Measurements from ENCODE around the gene SNX8. TPM values are rescaled to one million over a fixed set of nuclear protein-coding genes. Genes with fewer than 3 reads are reported as not detected.

Gene SNX8
- total and polyA plus RNA-seq, 5 experiments from 2014 or later: 3.4 to 10.9 (median 7.6) TPM

DNA sequence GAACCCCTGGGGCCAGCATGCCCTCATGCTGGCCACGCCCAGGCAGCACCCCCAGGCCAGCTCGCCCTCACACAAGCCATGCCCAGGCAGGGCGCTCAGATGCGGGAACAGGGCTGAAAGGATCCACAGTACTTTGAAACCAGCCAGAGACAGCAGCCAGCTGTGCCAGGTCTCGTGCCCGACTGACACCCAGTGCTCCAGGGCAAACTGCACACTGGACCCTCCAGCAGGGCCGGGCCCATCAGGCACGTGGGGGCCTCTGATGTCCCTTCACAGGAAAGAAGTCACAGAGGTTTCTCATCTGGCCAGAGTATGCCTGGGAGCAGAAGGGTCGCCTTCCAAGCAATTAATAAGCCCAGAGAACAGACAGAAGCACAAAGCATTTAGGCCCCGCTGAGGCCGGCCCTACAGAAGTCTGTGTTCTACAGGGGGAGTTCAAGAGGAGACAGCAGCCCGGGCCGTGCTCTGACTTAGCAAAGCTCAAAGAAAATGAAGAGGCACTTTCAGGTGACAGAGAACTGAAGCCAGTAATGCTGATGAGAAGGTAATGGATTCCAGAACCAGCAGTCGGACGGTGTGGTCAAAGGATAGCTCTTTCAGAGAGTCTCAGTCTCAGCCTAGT, 102.9 kb downstream of the SNX8 start:
- no peaks in the 10 kb centered on the region for H3K9me3 Mint-ChIP-seq
- DNase-seq: no peak
- no peak for ATAC-seq
- no peak overlapping the region for H3K4me3 Mint-ChIP-seq
- H3K4me1 Mint-ChIP-seq: peaks cover 0 to 6% (median 1%) of the 10 kb centered on the region in 4 donors
- H3K36me3 Mint-ChIP-seq: peaks cover 0 to 66% (median 32%) of the 10 kb centered on the region in 3 donors
- H3K27ac Mint-ChIP-seq: peak overlapping the region in 1 of 10 donors; percentile 24
- POLR2A ChIA-PET: interaction anchor here (0.7 kb wide), 1 partner anchor 90 kb away, joined by 3 read pairs; no protein-coding TSS in a partner anchor
- H3K27me3 Mint-ChIP-seq: no peaks in the 10 kb centered on the region

DNA sequence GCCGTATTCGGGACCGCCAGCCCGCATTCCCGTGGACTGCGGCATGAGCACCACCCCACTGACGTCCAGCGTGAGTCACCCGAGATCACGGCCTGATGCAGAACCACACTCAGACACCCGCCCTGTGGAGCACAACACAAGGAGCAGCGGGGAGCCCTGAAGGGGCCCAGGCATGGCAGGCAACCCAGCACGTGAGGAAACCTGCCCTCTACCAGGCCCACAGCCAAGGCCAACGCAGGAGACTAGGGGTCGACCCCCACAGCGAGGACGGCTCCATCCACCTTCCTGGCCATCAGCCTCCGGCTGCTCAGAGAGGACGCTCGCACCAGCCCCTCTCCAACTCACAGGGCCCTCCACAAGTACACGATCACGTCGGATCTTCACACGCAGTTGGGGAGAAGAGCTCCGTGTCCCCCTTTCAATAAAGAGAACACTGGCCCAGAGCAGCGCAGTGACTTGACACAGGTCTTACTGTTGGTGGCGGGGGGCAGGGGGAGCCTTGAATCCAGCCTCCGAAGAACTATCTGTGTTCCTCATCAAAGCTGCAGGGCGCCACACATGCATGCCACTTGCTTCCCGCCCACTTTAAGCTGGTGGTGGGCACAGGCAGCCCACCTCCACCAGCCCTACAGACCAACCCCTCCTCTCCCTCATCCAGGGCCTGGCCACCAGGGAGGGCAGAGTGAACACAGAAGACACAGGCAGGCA, 103.5 kb downstream of the SNX8 start:
- Mint-ChIP-seq H3K4me1 (peaks cover 0 to 4% (median 1%) of the 10 kb centered on the region in 4 donors), H3K36me3 (peaks cover 0 to 64% (median 26%) of the 10 kb centered on the region in 3 donors), H3K9me3 (no peaks in the 10 kb centered on the region), H3K27me3 (no peaks in the 10 kb centered on the region), H3K4me3 (no peak overlapping the region), H3K27ac (no peak overlapping the region)
- DNase-seq (no peak), ATAC-seq (no peak)
- POLR2A ChIA-PET: no interaction called here

DNA sequence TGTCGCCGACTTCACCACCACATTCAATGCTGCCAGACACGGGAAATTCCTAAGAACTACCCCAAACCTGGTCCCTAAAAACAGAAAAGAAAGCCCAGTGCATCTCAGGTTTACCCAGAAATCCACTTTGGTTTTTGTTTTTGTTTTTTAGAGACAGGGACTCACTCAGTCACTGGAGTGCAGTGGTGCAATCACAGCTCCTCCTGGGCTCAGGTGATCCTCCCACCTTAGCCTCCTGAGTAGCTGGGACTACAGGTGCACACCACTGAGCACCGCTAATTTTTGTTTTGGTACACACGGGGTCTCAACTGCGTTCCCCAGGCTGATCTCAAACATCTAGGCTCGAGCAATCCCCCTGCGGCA, 104.3 kb downstream of the SNX8 start:
- Mint-ChIP-seq H3K27ac (peak overlapping the region in 1 of 10 donors; percentile 75), H3K9me3 (no peaks in the 10 kb centered on the region), H3K27me3 (no peaks in the 10 kb centered on the region), H3K36me3 (peaks cover 0 to 60% (median 21%) of the 10 kb centered on the region in 3 donors), H3K4me3 (no peak overlapping the region), H3K4me1 (peaks cover 0 to 4% (median 0%) of the 10 kb centered on the region in 4 donors)
- no peak for ATAC-seq
- POLR2A ChIA-PET: no interaction called here
- no peak for DNase-seq

DNA sequence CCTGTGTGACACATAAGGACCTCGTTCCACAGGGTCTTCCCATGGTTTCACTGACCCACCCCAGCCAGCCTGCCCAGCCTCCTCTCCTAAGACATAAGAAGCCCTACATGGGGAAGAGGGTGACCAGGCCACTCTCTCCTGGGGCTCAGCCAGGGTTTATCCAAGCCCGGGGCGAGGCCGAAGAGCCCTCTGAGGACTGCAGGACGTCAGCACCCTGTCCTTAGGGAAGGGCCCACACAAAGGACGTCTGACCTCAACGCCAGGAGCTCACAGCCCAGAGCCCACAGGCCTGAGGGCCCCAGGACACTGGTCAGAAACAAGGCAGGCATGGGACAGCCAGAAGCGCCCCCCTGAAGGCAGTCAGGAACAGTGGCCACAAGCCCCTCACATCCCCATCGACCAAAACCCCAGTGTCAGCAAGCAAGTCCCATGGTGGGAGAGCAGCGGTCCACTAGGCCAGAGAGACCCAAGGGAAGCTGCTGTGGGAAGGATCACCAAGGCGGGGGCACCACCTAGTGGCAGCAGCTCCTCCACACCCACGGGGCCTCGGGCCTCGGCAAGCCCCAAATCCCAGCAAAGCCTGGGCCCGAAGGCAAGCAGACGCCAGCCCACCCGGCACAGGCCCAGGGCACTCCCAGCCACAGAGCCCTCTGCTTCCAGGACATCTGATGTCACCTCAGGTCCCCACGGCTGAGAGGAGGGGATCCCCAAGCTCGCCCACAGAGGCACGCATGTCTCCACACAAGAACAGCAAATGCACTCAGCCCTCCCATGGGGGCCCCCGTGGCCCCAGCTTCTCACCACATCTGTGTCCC, 104.9 kb downstream of the SNX8 start:
- peak; percentile 12 to 70 (median 35) for DNase-seq
- Mint-ChIP-seq H3K27ac (peak overlapping the region in 3 of 10 donors; percentile 7 to 75 (median 57)), H3K9me3 (no peaks in the 10 kb centered on the region), H3K4me1 (peaks cover 0 to 4% (median 0%) of the 10 kb centered on the region in 4 donors), H3K36me3 (peaks cover 0 to 57% (median 19%) of the 10 kb centered on the region in 3 donors), H3K27me3 (no peaks in the 10 kb centered on the region), H3K4me3 (no peak overlapping the region)
- ATAC-seq: peak in 1 of 2 donors; percentile 44
- POLR2A ChIA-PET: no interaction called here

DNA sequence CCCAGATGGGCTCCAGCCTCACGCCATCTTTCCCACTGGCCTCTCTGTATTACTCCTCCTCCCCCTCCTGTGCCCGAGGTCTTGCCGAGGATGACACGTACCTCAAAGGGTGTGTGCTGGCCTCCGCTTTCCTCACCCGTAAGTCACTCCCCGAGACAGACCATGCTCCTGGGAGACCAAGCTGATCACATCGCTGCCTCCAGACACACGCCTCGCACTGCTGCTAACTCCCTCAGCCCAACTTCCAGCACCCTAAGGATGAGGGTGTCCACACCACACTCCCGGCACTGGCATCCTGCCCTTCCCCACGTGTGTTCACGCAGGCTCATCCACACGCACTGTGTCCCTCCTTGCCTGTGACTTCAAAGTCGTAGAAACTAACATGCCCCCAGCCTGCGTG, 105.5 kb downstream of the SNX8 start:
- DNase-seq (no peak), ATAC-seq (no peak)
- no peak overlapping the region for H3K4me3 Mint-ChIP-seq
- POLR2A ChIA-PET: no interaction called here
- H3K4me1 Mint-ChIP-seq: peaks cover 0 to 2% (median 0%) of the 10 kb centered on the region in 4 donors
- no peaks in the 10 kb centered on the region for H3K9me3 Mint-ChIP-seq
- H3K27me3 Mint-ChIP-seq: no peaks in the 10 kb centered on the region
- H3K36me3 Mint-ChIP-seq: peaks cover 0 to 51% (median 15%) of the 10 kb centered on the region in 3 donors
- peak overlapping the region in 2 of 10 donors; percentile 50 to 57 for H3K27ac Mint-ChIP-seq

DNA sequence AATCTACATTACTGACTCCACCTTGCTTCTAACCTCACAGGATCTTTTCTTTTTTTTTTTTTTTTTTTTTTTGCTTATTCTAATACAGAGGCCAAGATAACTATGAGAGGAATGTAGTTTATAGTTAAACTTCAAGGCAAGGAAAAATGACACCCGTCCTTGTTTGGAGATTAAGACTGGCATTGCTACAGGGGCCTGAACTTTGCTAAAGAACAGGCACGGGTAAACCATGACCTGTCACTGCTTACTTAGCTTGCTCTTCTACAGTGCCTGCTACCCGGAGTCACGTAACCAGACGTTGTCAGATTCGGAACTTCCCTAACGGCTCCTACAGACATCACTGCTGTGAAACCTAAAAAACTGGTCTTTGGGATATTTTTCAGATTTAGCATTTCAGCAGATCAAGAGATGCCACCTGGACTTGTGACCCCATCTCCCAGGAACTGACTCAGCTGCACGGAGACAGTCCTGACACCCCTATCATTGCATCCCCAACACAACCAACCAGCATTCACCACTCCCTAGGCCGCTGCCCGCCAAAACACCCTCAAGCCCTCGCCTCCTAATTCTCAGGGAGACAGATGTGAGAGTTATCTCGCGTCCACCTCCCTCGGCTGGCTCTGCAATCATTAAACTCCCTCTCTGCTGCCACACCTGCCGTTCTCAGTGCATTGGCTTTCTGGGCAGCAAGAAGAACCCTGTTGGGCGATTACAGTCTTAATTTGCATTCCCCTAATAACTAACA, 109.0 kb downstream of the SNX8 start:
- H3K4me3 Mint-ChIP-seq: no peak overlapping the region
- POLR2A ChIA-PET: no interaction called here
- ATAC-seq (no peak), DNase-seq (no peak)
- H3K27me3 Mint-ChIP-seq: no peaks in the 10 kb centered on the region
- no peaks in the 10 kb centered on the region for H3K9me3 Mint-ChIP-seq
- peak overlapping the region in 1 of 10 donors; percentile 67 for H3K27ac Mint-ChIP-seq
- H3K4me1 Mint-ChIP-seq: peaks cover 0 to 3% (median 0%) of the 10 kb centered on the region in 4 donors
- peaks cover 0 to 30% (median 6%) of the 10 kb centered on the region in 3 donors for H3K36me3 Mint-ChIP-seq

DNA sequence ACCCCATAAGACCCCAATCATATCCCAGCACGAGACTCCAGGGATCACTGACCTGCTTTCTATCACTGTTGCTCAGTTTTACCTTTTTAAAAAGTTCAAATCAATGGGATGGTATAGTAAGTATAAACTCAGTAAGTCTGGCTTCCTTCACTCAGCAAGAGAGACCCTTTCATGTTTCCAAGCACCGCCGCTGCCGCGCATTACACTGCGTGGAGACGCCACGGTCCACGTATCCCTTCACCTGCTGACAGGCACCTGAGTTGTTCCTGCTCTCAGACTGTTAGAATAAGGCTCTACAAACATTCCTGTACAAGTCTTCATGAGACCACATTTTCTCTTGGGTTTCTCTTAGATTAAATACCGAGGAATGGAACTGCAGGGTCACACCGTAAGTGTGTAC, 109.8 kb downstream of the SNX8 start:
- Mint-ChIP-seq H3K27me3 (no peaks in the 10 kb centered on the region), H3K27ac (peak overlapping the region in 1 of 10 donors; percentile 60), H3K4me1 (peaks cover 0 to 4% (median 0%) of the 10 kb centered on the region in 4 donors), H3K36me3 (peaks cover 0 to 35% (median 9%) of the 10 kb centered on the region in 3 donors), H3K4me3 (no peak overlapping the region), H3K9me3 (no peaks in the 10 kb centered on the region)
- POLR2A ChIA-PET: no interaction called here
- ATAC-seq: no peak
- no peak for DNase-seq

DNA sequence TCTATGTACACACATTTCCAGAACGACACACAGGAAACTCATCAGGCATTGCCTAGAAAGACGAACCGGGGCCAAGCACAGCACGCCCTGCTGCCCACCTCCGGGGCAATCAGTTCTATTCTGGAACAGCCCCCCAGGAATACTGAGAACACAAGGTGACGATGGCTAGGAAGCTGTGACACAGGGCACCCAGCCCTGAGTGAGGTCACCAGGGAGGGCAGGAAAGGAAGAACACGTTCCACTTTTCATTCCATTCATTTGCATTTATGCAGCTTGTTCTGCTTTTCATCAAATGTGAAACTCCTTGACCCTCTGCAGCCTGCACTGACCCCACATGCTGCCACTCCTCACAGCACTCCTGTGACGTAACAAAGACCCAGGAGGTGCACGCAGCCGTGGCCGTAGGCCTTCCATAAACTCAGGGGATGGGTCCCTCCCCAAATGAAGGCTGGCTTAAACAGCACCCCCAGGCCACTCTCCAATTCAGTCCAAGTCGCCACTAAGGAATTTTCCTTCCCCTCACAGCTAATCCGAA, 110.4 kb downstream of the SNX8 start:
- Mint-ChIP-seq H3K4me1 (peaks cover 0 to 2% (median 0%) of the 10 kb centered on the region in 4 donors), H3K4me3 (no peak overlapping the region), H3K9me3 (no peaks in the 10 kb centered on the region), H3K27ac (peak overlapping the region in 1 of 10 donors; percentile 24), H3K36me3 (peaks cover 0 to 38% (median 12%) of the 10 kb centered on the region in 3 donors), H3K27me3 (no peaks in the 10 kb centered on the region)
- DNase-seq (no peak), ATAC-seq (no peak)
- POLR2A ChIA-PET: interaction anchor here (0.6 kb wide), 1 partner anchor 77 kb away, joined by 3 read pairs; no protein-coding TSS in a partner anchor

DNA sequence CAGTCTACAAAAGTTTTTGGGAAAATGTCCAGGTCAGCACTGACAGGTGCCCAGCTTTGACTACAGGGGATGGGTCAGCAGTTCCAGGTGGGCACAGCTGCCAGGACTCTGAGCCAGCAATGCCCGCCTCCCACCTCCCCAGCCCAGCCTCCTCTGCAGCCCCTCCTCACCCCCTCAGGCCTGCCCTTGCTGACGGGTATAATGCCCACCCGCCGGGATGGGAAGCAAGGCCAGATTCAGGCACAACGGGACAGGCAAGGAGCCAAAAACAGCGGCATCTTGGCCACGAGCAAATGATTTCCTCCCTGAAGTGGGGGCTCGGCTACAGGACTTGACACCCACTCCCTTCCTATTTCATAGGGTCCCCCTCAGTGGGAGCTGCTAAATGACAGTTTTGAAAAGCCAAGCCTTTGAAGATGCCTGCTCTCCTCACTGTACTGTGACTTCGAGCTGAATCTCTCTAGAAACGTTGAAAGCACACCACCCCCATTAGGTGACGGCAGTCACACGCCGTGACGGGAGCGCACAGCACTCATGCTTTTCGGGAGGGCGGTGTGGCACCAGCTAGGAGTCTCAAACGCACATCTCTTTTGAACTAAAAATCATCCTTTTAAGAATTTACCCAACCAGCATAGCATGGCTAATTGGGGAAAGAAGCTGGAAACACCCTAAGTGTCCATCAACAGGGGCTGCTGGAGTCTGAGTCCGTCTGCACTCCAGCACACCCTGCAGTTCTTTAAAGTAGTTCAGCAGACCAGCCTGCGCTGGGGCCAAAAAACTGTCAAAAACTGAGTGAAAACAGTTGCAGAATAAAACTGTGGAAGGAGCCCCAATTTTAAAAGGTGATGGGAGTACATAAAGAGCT, 111.1 kb downstream of the SNX8 start:
- ATAC-seq (no peak), DNase-seq (no peak)
- H3K9me3 Mint-ChIP-seq: no peaks in the 10 kb centered on the region
- no peaks in the 10 kb centered on the region for H3K27me3 Mint-ChIP-seq
- POLR2A ChIA-PET: interaction anchor here (0.6 kb wide), 1 partner anchor 77 kb away, joined by 3 read pairs; no protein-coding TSS in a partner anchor
- H3K36me3 Mint-ChIP-seq: peaks cover 0 to 35% (median 12%) of the 10 kb centered on the region in 3 donors
- no peak overlapping the region for H3K4me3 Mint-ChIP-seq
- peaks cover 0 to 2% (median 0%) of the 10 kb centered on the region in 4 donors for H3K4me1 Mint-ChIP-seq
- peak overlapping the region in 1 of 10 donors; percentile 24 for H3K27ac Mint-ChIP-seq

DNA sequence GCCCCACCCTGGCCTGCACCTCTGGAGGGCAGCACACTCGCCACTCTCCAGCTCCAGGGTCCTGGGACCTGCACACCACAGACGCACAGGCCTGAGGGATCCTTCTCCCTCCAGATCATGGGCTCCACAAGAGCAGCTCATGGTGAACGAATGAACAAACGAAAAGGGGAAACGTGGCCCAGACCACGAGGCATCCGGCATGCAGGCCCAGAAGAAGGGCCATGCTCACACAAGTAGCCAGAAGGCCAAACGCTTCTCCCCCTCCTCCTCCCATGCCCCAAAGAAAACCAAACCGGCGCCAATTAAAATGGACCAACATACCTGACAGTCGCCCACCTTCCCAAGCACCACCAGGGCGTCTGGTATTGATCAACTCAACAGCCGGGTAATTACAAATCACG, 111.9 kb downstream of the SNX8 start:
- ATAC-seq (no peak), DNase-seq (no peak)
- POLR2A ChIA-PET: no interaction called here
- Mint-ChIP-seq H3K4me1 (peaks cover 0 to 5% (median 2%) of the 10 kb centered on the region in 4 donors), H3K9me3 (no peaks in the 10 kb centered on the region), H3K27ac (no peak overlapping the region), H3K27me3 (no peaks in the 10 kb centered on the region), H3K4me3 (no peak overlapping the region), H3K36me3 (peaks cover 0 to 35% (median 12%) of the 10 kb centered on the region in 3 donors)

Data from naive thymus-derived CD8-positive, alpha-beta T cell (primary cell).